H1 (cell line): ENCODE results near the gene COL8A2. TPM values are rescaled to one million over a fixed set of nuclear protein-coding genes. Genes with fewer than 3 reads are reported as not detected.

ENCODE experiments used
- GTF2F1 ChIP-seq: IDR thresholded peaks from 2 replicates; pipeline ENCODE4 v1.6.1; 2012; ENCODE audit warnings: low read depth, low read length, improper control_type of control experiment, borderline replicate concordance
- MAFK ChIP-seq: IDR thresholded peaks from 2 replicates; pipeline ENCODE4 v1.6.1; 2012; ENCODE audit warnings: low read depth, mild to moderate bottlenecking, improper control_type of control experiment, low read length
- NANOG ChIP-seq: IDR thresholded peaks from 2 replicates; pipeline ENCODE4 v1.6.1; 2011; ENCODE audit warnings: low read length, low read depth, mild to moderate bottlenecking, inconsistent platforms; ENCODE audit not compliant: insufficient read depth, poor library complexity, severe bottlenecking
- SAP30 ChIP-seq: fragments of 300-600 bp; sonication (generic); IDR thresholded peaks from 2 replicates; pipeline ENCODE4 v1.7.1; 2012; ENCODE audit warnings: low read length, moderate library complexity, mild to moderate bottlenecking, inconsistent platforms; ENCODE audit not compliant: insufficient read depth, insufficient replicate concordance
- SUZ12 ChIP-seq: fragments of 200-600 bp; sonication (generic); IDR thresholded peaks from 2 replicates; pipeline ENCODE4 v1.6.1; 2012; ENCODE audit warnings: mild to moderate bottlenecking, inconsistent platforms, low read length, moderate library complexity, mixed read lengths
- polyA plus RNA-seq, 7 experiments: library from polyadenylated mRNA; depleted of rRNA in 3 of 7; stranded (reverse) in 5 of 7; unstranded in 2 of 7; fragments of >200 nt in 5 of 7; fragments of 200-250 nt in 2 of 7; gene quantifications; 1 replicate in 5 of 7; 2 replicates in 1 of 7; 4 replicates in 1 of 7; pipeline versions ENCODE4 v1.2.1 to v1.2.3, GENCODE V29; 2011 to 2013; ENCODE audit warnings: missing spikeins in 2 of 7, mixed read lengths in 2 of 7
- total RNA-seq: library from RNA; stranded (reverse); fragmentation: NEBNext Ultra II Directional; extraction: Animal tissue kit (Norgen Biotek cat#: 25700); gene quantifications from 2 replicates; pipeline ENCODE4 v1.2.1, GENCODE V29; 2021

Gene COL8A2
- total and polyA plus RNA-seq, 2 of the 8 experiments (the other 6 are each of a cell fraction or from before 2014, with no cell fraction given) = 2.1 to 2.8 TPM

GRCh38 chr1:36142121-36142520 lies 17.1 kb upstream of the COL8A2 start (continued):
- TF ChIP-seq GTF2F1 = no peak
- TF ChIP-seq SAP30 = no peak
- no peak for TF ChIP-seq MAFK
- TF ChIP-seq NANOG = no peak
- TF ChIP-seq SUZ12 = no peak
